Measurements from ENCODE around the gene FBXO47. TPM values are rescaled to one million over a fixed set of nuclear protein-coding genes. Genes with fewer than 3 reads are reported as not detected.

The FBXO47 gene
- total RNA-seq, 1 donor from 2014 or later, result not detected

- Mint-ChIP-seq H3K4me1 (peaks cover 3% of the 10 kb centered on the region), H3K36me3 (no peaks in the 10 kb centered on the region), H3K9me3 (no peaks in the 10 kb centered on the region), H3K27ac (no peak overlapping the region), H3K27me3 (ENCODE audit: insufficient read depth, low read depth) (peaks cover 5% of the 10 kb centered on the region), H3K4me3 (no peak overlapping the region)
- Histone ChIP-seq H3K36me3 (no peaks in the 10 kb centered on the region), H2AFZ (replicated peaks) (no peak overlapping the region), H3K9ac (no peak overlapping the region), H3K9me3 (ENCODE audit: low read depth) (no peaks in the 10 kb centered on the region), H3F3A (ENCODE audit: low read depth) (no peaks in the 10 kb centered on the region), H3K4me2 (no peak overlapping the region), H3K4me1 (no peaks in the 10 kb centered on the region), H3K79me2 (ENCODE audit: low read depth) (no peaks in the 10 kb centered on the region), H3K27ac (no peak overlapping the region), H4K20me1 (ENCODE audit: low read depth) (no peaks in the 10 kb centered on the region), H3K4me3 (no peak overlapping the region), H3K27me3 (no peaks in the 10 kb centered on the region)
- TF ChIP-seq EZH2 (IDR thresholded peaks at IDR 0.05), result no peak
- TF ChIP-seq CTCF (IDR thresholded peaks at IDR 0.05), result peak; percentile 88
- no peak for TF ChIP-seq EZH2phosphoT487 (IDR thresholded peaks at IDR 0.05)
- peak; percentile 81 for DNase-seq (ENCODE audit: low spot score)
Measured at GRCh38 chr17:38982858-38983746, 15.9 kb upstream of the FBXO47 start.

GRCh38 chr17:38981636-38982035 is 14.4 kb upstream of the FBXO47 start:
- no peak overlapping the region for H3K9ac ChIP-seq
- Mint-ChIP-seq H3K4me3 (no peak overlapping the region), H3K4me1 (peaks cover 3% of the 10 kb centered on the region), H3K27me3 (ENCODE audit: insufficient read depth, low read depth) (peaks cover 5% of the 10 kb centered on the region), H3K9me3 (no peaks in the 10 kb centered on the region), H3K36me3 (no peaks in the 10 kb centered on the region), H3K27ac (no peak overlapping the region)
- no peaks in the 10 kb centered on the region for H3K36me3 ChIP-seq
- H3K27ac ChIP-seq, result no peak overlapping the region
- no peak for TF ChIP-seq EZH2 (IDR thresholded peaks at IDR 0.05)
- TF ChIP-seq EZH2phosphoT487 (IDR thresholded peaks at IDR 0.05), result no peak
- no peak for TF ChIP-seq CTCF (IDR thresholded peaks at IDR 0.05)
- H3K4me2 ChIP-seq, result no peak overlapping the region
- H3K9me3 ChIP-seq (ENCODE audit: low read depth), result no peaks in the 10 kb centered on the region
- no peaks in the 10 kb centered on the region for H3K79me2 ChIP-seq (ENCODE audit: low read depth)
- no peaks in the 10 kb centered on the region for H3F3A ChIP-seq (ENCODE audit: low read depth)
- DNase-seq (ENCODE audit: low spot score), result no peak
- no peak overlapping the region for H3K4me3 ChIP-seq
- no peaks in the 10 kb centered on the region for H3K4me1 ChIP-seq
- H2AFZ ChIP-seq (replicated peaks), result no peak overlapping the region
- no peaks in the 10 kb centered on the region for H4K20me1 ChIP-seq (ENCODE audit: low read depth)
- H3K27me3 ChIP-seq, result no peaks in the 10 kb centered on the region

GRCh38 chr17:38980490-38981217 is 13.5 kb upstream of the FBXO47 start:
- H3K27me3 Mint-ChIP-seq (ENCODE audit: insufficient read depth, low read depth), result peaks cover 7% of the 10 kb centered on the region
- H2AFZ ChIP-seq (replicated peaks), result no peak overlapping the region
- H3K36me3 ChIP-seq, result no peaks in the 10 kb centered on the region
- no peak for TF ChIP-seq EZH2 (IDR thresholded peaks at IDR 0.05)
- no peak for TF ChIP-seq CTCF (IDR thresholded peaks at IDR 0.05)
- TF ChIP-seq EZH2phosphoT487 (IDR thresholded peaks at IDR 0.05), result no peak
- H3K4me1 Mint-ChIP-seq, result peaks cover 3% of the 10 kb centered on the region
- DNase-seq (ENCODE audit: low spot score), result no peak
- no peaks in the 10 kb centered on the region for H3K4me1 ChIP-seq
- H3K36me3 Mint-ChIP-seq, result no peaks in the 10 kb centered on the region
- H3K4me2 ChIP-seq, result no peak overlapping the region
- no peaks in the 10 kb centered on the region for H4K20me1 ChIP-seq (ENCODE audit: low read depth)
- H3K27me3 ChIP-seq, result no peaks in the 10 kb centered on the region
- no peak overlapping the region for H3K4me3 Mint-ChIP-seq
- no peak overlapping the region for H3K4me3 ChIP-seq
- no peaks in the 10 kb centered on the region for H3K79me2 ChIP-seq (ENCODE audit: low read depth)
- H3K27ac Mint-ChIP-seq, result no peak overlapping the region
- no peaks in the 10 kb centered on the region for H3F3A ChIP-seq (ENCODE audit: low read depth)
- H3K9ac ChIP-seq, result no peak overlapping the region
- H3K9me3 ChIP-seq (ENCODE audit: low read depth), result no peaks in the 10 kb centered on the region
- H3K9me3 Mint-ChIP-seq, result no peaks in the 10 kb centered on the region
- H3K27ac ChIP-seq, result no peak overlapping the region
